Uterus (tissue), 2 donors: Measurements from ENCODE around the gene KIF15.

Experiments
- CTCF ChIP-seq, 4 experiments: fragments of 200-600 bp in 2 of 4; fragments of 450-650 bp in 2 of 4; sonication (generic) in 2 of 4; IDR thresholded peaks; one replicate each; pipeline ENCODE4 v1.5.1; 2016 to 2019; ENCODE audit warnings: antibody characterized with exemption in 4 of 4, mild to moderate bottlenecking in 2 of 4, moderate library complexity in 1 of 4
- POLR2A ChIP-seq, 2 donors: fragments of 450-650 bp; IDR thresholded peaks; one replicate each; pipeline ENCODE4 v1.6.1; 2016; ENCODE audit warnings: antibody characterized with exemption in 2 of 2, mild to moderate bottlenecking in 1 of 2, moderate library complexity in 1 of 2

GRCh38 chr3:44831232-44831631 is 69.6 kb downstream of the KIF15 start:
- TF ChIP-seq CTCF (IDR thresholded peaks at IDR 0.05) (no peak), POLR2A (IDR thresholded peaks at IDR 0.05) (no peak)
